Measurements from ENCODE around the gene SERPINA3. TPM values are rescaled to one million over a fixed set of nuclear protein-coding genes. Genes with fewer than 3 reads are reported as not detected.

Gene SERPINA3
- total RNA-seq, 1 experiment from 2014 or later: not detected

DNA sequence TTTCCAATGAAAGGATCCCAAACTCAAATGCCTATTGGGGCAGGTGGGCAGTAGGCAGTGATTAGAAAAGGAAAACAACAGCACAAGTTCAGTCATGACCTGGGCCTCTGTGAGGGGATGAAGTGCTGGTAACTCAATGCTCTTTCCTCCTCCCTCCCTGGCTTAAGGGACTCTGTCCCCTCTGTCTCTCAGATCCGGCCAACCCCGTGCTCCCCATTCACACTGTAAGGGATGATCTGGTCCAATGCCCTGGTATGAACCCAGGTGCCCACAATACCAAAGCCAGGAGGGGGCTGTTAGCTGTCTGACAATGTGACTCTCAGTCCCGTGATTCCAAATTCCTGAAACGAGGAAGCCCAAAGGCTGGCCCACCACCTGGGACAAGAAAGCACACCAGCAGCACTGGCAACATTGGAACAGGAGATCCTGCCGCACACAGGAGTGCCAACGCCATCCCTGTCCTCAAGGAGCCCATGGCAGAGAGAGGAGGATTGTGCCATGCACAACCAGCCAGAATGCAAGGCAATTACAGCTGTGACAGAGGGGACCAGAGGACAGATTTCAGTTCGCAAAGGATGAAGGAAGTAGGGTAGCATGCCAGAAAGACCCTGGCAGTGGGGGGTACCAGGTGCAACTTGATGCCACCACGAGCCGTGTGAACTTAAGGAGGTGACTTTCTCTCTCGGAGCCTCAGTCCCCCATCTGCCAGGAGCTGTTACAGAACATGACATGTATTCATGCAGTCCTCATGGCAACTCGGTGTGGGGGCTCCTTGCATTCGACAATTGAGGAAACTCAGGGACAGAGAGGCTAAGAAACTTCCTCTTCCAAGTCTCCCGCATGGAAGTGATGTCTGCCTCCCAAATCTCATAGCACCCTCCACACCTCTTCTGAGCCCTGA lies 37.6 kb downstream of the SERPINA3 start:
- Histone ChIP-seq H3K4me2 (ENCODE audit: low read length) (no peak overlapping the region), H2AFZ (ENCODE audit: low read length) (no peak overlapping the region), H3K79me2 (ENCODE audit: low read length) (no peaks in the 10 kb centered on the region), H3K36me3 (ENCODE audit: low read depth, low read length) (no peaks in the 10 kb centered on the region), H3K27me3 (ENCODE audit: low read length) (no peaks in the 10 kb centered on the region), H3K9me3 (ENCODE audit: low read length) (no peaks in the 10 kb centered on the region), H3K9me2 (replicated peaks; ENCODE audit: low read length) (no peaks in the 10 kb centered on the region), H3K4me3 (ENCODE audit: low read length) (no peak overlapping the region), H3K9ac (ENCODE audit: low read length) (no peak overlapping the region), H3F3A (ENCODE audit: low read length, unreplicated experiment) (no peaks in the 10 kb centered on the region), H4K20me1 (ENCODE audit: low read length) (no peaks in the 10 kb centered on the region), H3K4me1 (ENCODE audit: insufficient read depth, low read length) (no peaks in the 10 kb centered on the region), H3K27ac (ENCODE audit: low read length) (no peak overlapping the region)
- ATAC-seq (no peak), DNase-seq (no peak)
- intact Hi-C loops (cut with micrococcal nuclease): no loop called here
- ChIA-PET POLR2A (ENCODE audit: unreplicated experiment) (no interaction called here), CTCF (no interaction called here)
- BruUV-seq (replicated peaks): no TSS peak
- TF ChIP-seq EZH2 (IDR thresholded peaks at IDR 0.05; ENCODE audit: low read length, unreplicated experiment): no peak
- no peak for TF ChIP-seq EZH2phosphoT487 (IDR thresholded peaks at IDR 0.05; ENCODE audit: borderline replicate concordance, low read length)
- TF ChIP-seq, protein P1, sequence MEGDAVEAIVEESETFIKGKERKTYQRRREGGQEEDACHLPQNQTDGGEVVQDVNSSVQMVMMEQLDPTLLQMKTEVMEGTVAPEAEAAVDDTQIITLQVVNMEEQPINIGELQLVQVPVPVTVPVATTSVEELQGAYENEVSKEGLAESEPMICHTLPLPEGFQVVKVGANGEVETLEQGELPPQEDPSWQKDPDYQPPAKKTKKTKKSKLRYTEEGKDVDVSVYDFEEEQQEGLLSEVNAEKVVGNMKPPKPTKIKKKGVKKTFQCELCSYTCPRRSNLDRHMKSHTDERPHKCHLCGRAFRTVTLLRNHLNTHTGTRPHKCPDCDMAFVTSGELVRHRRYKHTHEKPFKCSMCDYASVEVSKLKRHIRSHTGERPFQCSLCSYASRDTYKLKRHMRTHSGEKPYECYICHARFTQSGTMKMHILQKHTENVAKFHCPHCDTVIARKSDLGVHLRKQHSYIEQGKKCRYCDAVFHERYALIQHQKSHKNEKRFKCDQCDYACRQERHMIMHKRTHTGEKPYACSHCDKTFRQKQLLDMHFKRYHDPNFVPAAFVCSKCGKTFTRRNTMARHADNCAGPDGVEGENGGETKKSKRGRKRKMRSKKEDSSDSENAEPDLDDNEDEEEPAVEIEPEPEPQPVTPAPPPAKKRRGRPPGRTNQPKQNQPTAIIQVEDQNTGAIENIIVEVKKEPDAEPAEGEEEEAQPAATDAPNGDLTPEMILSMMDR (conservative IDR thresholded peaks at IDR 0.05; ENCODE audit: low read depth, low read length): no peak

DNA sequence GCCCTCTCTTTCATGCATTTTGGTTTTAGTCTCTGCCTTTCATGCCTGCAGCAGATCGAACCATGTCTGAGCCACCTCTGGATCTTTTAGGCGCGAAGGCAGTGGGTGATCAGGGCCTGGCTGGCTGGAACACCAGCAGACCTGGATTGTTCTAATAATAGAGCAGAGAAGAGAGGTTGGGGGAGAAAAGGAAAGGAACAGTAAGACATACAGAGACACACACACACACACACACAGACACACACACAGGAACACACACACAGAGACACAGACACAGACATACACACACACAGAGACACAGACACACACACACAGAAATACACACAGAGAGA lies 38.2 kb downstream of the SERPINA3 start:
- Histone ChIP-seq H3F3A (ENCODE audit: low read length, unreplicated experiment) (no peaks in the 10 kb centered on the region), H3K79me2 (ENCODE audit: low read length) (no peaks in the 10 kb centered on the region), H3K9me2 (replicated peaks; ENCODE audit: low read length) (no peaks in the 10 kb centered on the region), H3K4me2 (ENCODE audit: low read length) (no peak overlapping the region), H4K20me1 (ENCODE audit: low read length) (no peaks in the 10 kb centered on the region), H3K27ac (ENCODE audit: low read length) (no peak overlapping the region), H3K27me3 (ENCODE audit: low read length) (no peaks in the 10 kb centered on the region), H2AFZ (ENCODE audit: low read length) (no peak overlapping the region), H3K4me1 (ENCODE audit: insufficient read depth, low read length) (no peaks in the 10 kb centered on the region), H3K4me3 (ENCODE audit: low read length) (no peak overlapping the region), H3K9me3 (ENCODE audit: low read length) (no peaks in the 10 kb centered on the region), H3K36me3 (ENCODE audit: low read depth, low read length) (no peaks in the 10 kb centered on the region), H3K9ac (ENCODE audit: low read length) (no peak overlapping the region)
- CTCF ChIA-PET: no interaction called here
- POLR2A ChIA-PET (ENCODE audit: unreplicated experiment): no interaction called here
- no peak for TF ChIP-seq EZH2phosphoT487 (IDR thresholded peaks at IDR 0.05; ENCODE audit: borderline replicate concordance, low read length)
- TF ChIP-seq, protein P1 (conservative IDR thresholded peaks at IDR 0.05; ENCODE audit: low read depth, low read length): no peak
- TF ChIP-seq EZH2 (IDR thresholded peaks at IDR 0.05; ENCODE audit: low read length, unreplicated experiment): no peak
- ATAC-seq: no peak
- BruUV-seq (replicated peaks): no TSS peak
- intact Hi-C loops (cut with micrococcal nuclease): no loop called here
- DNase-seq: no peak
